ENCODE data around the gene ANKMY1.

Gene ANKMY1

DNA sequence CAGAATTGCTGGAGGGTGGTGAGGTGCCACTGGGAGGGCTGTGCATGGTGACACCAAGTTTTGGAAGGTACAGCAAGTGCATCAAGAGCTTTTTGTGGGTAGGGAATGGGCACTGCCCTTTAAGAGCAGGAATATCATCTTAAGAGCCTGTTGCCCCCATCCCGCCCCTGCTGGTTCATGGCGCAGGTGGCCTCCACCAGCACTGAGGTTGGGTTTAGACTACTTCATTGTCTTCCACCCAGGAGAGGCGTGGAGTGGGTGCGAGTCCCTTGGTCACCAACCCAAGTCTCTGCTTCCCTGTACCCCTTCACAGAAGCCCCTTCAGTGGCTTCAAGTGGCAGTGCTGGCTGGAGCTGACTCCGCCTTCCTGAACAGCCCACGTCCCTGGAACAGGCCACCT lies 18.2 kb upstream of the ANKMY1 start:
- H3K9me3 ChIP-seq (ENCODE audit: insufficient read depth, low read depth, low read length), result no peaks in the 10 kb centered on the region
- no peaks in the 10 kb centered on the region for H3K36me3 ChIP-seq (ENCODE audit: insufficient read depth, low read depth, low read length)
- H3K27me3 ChIP-seq (ENCODE audit: insufficient read depth, low read length), result no peaks in the 10 kb centered on the region
- H3K4me3 ChIP-seq (ENCODE audit: low read length), result no peak overlapping the region
- H3K9ac ChIP-seq (ENCODE audit: low read depth, low read length), result no peak overlapping the region
- H3K27ac ChIP-seq (ENCODE audit: low read length), result no peak overlapping the region
- no peaks in the 10 kb centered on the region; the same call in 1 of the 2 replicates for H3K4me1 ChIP-seq (ENCODE audit: insufficient read depth, low read length)

DNA sequence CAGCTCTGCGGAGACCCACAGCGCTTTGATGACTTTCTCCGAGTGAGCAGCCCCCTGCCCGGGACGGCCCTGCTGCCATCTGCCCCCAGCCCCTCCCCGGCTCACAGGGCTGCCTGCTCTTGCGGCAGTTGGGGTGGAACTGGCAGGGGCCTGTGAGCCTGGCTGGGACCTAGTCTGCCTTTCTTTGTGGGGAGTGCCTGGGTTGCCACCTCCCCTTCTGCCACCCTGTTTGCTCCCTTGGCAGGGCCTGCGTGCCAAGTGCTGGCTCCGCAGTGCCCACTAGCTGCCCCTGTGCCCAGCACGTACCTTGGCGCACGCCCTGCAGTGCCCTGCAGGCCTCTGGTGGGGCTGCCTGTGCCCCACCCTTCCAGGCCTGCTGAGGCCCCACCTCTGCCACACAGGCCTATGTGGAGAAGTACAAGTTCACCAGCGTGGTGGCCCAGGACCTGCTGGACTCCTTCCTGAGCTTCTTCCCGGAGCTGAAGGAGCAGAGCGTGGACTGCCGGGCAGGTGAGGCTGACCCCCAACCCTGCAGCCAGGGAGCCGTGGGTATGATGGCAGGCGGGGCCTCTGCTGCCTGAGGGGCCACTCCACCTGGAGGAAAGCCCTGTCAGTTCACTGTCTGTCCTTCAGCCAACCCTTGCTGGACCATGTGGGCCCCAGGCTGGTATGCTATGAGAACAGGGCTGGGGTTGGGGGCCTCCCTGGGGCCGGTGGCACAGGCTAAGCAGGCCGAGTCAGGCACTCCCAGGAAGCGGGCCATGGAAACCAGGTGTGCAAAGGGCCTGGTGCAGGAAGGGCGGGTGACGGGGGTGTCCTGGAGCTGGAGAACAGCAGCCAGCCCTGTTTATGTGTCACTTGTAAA lies 17.5 kb upstream of the ANKMY1 start:
- no peaks in the 10 kb centered on the region for H3K9me3 ChIP-seq (ENCODE audit: insufficient read depth, low read depth, low read length)
- H3K36me3 ChIP-seq (ENCODE audit: insufficient read depth, low read depth, low read length), result no peaks in the 10 kb centered on the region
- no peak overlapping the region for H3K9ac ChIP-seq (ENCODE audit: low read depth, low read length)
- H3K27ac ChIP-seq (ENCODE audit: low read length), result no peak overlapping the region
- peaks cover 2% of the 10 kb centered on the region; the same call in 1 of the 2 replicates for H3K27me3 ChIP-seq (ENCODE audit: insufficient read depth, low read length)
- no peak overlapping the region for H3K4me3 ChIP-seq (ENCODE audit: low read length)
- H3K4me1 ChIP-seq (ENCODE audit: insufficient read depth, low read length), result no peaks in the 10 kb centered on the region

DNA sequence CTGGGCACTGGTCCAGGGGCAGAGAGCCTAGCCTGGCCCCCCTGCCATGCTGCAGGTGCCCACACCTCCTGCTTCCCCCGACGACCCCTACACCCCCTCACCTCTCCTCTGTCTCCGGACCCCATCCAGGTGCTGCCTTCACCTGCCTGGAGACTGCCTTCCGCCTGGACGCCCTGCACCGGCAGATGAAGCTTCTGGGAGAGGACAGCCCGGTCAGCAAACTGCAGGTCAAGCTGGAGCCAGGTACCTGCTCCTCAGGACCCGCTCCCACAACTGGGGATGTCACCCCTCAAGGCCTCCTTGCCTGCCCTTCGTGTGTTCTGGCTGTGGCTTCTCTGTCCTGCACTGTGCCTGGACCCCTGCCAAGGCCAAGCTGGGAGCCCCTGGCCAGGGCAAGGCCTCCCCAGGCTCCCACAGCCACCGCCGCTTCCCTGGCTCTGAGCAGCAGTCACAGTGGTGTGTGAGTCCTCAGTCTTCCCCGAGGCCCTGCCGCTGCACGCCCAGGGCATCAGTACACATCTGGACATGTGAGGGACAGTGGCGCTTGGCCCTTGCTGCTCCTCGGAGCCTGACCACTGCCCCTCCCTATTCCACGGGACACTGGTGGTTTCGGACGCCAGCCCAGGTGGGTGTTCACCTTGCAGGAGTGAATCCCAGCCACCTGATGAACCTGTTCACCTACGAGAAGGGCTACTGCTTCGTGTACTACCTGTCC lies 16.8 kb upstream of the ANKMY1 start:
- H3K27me3 ChIP-seq (ENCODE audit: insufficient read depth, low read length), result peaks cover 10% of the 10 kb centered on the region
- H3K4me3 ChIP-seq (ENCODE audit: low read length), result no peak overlapping the region
- no peaks in the 10 kb centered on the region for H3K9me3 ChIP-seq (ENCODE audit: insufficient read depth, low read depth, low read length)
- H3K27ac ChIP-seq (ENCODE audit: low read length), result no peak overlapping the region
- H3K9ac ChIP-seq (ENCODE audit: low read depth, low read length), result no peak overlapping the region
- H3K4me1 ChIP-seq (ENCODE audit: insufficient read depth, low read length), result no peaks in the 10 kb centered on the region
- no peaks in the 10 kb centered on the region for H3K36me3 ChIP-seq (ENCODE audit: insufficient read depth, low read depth, low read length)

DNA sequence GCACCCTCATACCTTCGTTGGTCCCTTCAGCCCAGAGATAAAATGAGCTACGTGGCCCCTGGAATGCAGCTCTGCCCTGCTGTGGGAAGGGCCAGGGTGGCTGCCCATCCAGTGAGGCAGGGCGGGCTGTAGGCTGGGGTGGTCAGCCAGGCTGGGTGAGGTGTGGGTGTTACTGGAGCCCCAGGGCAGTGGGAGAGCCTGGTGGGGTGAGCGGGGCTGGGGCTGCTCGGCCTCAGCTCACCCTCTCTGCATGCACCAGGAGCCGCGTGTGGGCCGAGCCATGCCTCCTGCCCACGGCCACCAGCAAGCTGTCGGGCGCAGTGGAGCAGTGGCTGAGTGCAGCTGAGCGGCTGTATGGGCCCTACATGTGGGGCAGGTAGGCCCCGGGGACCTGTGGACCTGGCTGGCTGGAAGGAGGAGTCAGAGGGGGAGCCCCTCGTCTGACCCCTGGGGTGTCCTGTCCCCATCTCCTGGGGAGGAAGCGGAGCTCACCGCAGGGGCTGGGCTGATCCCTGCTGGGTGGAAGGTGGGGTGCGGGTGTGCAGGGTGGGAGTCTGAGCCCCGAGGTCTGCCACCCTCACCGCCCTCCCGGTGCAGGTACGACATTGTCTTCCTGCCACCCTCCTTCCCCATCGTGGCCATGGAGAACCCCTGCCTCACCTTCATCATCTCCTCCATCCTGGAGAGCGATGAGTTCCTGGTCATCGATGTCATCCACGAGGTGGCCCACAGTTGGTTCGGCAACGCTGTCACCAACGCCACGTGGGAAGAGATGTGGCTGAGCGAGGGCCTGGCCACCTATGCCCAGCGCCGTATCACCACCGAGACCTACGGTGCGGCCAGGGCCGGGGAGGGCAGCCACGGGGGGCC lies 16.0 kb upstream of the ANKMY1 start:
- Histone ChIP-seq H3K9ac (ENCODE audit: low read depth, low read length) (no peak overlapping the region), H3K4me1 (ENCODE audit: insufficient read depth, low read length) (no peaks in the 10 kb centered on the region), H3K36me3 (ENCODE audit: insufficient read depth, low read depth, low read length) (no peaks in the 10 kb centered on the region)

DNA sequence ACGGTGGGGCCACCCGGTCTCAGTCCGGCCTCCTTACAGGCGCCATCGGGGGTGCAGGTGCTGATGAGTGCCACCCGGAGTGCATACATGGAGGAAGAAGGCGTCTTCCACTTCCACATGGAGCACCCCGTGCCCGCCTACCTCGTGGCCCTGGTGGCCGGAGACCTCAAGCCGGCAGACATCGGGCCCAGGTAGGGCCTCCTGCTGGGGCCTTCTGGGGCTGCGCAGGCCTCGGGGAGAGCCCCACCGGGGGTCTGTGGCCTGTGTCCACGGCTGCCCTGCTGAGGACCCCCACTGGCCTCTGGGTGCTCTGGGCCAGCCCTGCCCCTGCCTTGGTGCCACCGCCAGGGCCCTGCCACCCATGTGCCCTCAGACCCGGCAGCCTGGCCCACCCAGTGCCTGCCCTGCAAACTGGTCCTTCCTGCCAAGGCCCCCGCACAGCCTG lies 15.3 kb upstream of the ANKMY1 start:
- no peaks in the 10 kb centered on the region for H3K4me1 ChIP-seq (ENCODE audit: insufficient read depth, low read length)
- H3K27ac ChIP-seq (ENCODE audit: low read length), result no peak overlapping the region
- H3K9me3 ChIP-seq (ENCODE audit: insufficient read depth, low read depth, low read length), result no peaks in the 10 kb centered on the region
- no peak overlapping the region for H3K9ac ChIP-seq (ENCODE audit: low read depth, low read length)
- peaks cover 18% of the 10 kb centered on the region for H3K27me3 ChIP-seq (ENCODE audit: insufficient read depth, low read length)
- no peaks in the 10 kb centered on the region for H3K36me3 ChIP-seq (ENCODE audit: insufficient read depth, low read depth, low read length)
- H3K4me3 ChIP-seq (ENCODE audit: low read length), result no peak overlapping the region

More for the DNA sequence above, 16.0 kb upstream of the ANKMY1 start:
- Histone ChIP-seq H3K9me3 (ENCODE audit: insufficient read depth, low read depth, low read length) (no peaks in the 10 kb centered on the region), H3K27ac (ENCODE audit: low read length) (no peak overlapping the region), H3K27me3 (ENCODE audit: insufficient read depth, low read length) (peaks cover 18% of the 10 kb centered on the region), H3K4me3 (ENCODE audit: low read length) (no peak overlapping the region)

DNA sequence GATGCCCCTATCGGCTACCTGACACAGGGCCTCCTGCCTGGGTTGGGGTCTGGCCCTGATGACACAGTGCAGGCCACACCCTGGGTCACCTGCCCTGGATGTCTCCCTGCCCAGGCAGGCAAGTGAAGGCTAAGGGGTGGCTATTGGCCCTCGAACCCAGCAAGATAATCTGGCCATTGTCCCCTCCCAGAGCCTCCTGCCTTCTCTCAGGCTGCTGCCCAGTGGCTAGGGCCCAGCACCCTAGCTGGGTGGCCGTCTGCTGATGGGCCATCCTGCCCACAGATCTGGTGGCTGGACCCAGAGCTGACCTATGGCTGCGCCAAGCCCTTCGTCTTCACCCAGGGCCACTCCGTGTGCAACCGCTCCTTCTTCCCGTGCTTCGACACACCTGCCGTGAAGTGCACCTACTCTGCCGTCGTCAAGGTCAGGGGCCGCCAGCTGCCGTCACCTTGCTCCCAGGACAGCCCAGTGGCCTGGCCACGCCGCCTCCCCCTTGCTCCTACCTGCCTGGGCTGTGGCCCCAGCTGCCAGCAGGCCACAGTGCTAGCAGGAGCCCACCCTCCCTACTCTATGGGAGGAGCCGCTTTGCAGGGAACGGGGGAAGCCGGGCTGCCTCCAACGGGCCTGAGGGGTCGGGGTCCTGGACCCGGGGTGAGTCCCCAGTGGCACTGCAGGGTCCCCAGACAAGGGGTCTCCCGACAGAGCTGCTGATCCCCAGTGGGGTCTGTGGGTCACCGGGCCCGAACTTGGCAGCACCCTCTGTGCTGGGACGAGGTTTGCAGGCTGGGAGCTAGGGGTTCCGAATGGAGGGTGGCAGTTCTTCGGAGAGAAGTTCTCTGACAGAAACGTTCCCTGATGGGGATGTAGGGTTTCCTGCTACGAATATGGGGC lies 14.6 kb upstream of the ANKMY1 start:
- Histone ChIP-seq H3K36me3 (ENCODE audit: insufficient read depth, low read depth, low read length) (no peaks in the 10 kb centered on the region), H3K27ac (ENCODE audit: low read length) (no peak overlapping the region), H3K4me3 (ENCODE audit: low read length) (no peak overlapping the region), H3K27me3 (ENCODE audit: insufficient read depth, low read length) (peaks cover 25% of the 10 kb centered on the region), H3K9me3 (ENCODE audit: insufficient read depth, low read depth, low read length) (no peaks in the 10 kb centered on the region), H3K4me1 (ENCODE audit: insufficient read depth, low read length) (no peaks in the 10 kb centered on the region), H3K9ac (ENCODE audit: low read depth, low read length) (no peak overlapping the region)

DNA sequence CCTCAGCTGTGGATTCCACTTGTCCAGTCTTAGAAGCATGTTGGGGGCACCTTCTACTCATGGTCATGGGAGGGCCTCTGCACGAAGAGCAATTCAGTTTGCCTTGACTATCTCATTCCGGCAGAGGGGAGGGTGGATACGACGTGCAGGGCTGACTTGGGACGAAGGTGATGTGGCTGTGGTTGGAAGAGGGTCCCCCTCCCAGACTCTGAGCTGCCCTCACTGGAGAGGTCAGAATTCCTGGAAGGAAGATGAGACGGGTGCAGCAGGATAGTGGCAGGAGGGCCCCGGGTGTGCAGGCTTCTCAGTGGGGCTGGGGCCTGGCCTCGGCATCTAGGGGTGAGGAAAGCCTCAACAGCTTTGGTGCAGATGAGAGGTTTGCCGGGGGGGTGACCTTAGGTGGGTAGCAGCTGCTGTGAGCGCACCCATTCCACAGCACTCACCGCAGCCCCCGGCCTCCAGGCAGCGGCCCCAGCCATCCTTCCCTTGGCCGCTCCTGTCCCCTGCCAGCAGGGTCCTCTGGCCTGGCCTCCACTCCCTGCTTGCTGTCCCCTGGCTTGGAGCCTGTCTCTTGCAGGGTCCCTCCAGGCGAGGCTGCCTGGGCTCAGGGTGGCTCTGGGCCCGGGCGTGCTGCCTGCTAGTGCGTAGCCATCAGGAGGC lies 13.7 kb upstream of the ANKMY1 start:
- Histone ChIP-seq H3K4me1 (ENCODE audit: insufficient read depth, low read length) (no peaks in the 10 kb centered on the region), H3K9me3 (ENCODE audit: insufficient read depth, low read depth, low read length) (no peaks in the 10 kb centered on the region), H3K9ac (ENCODE audit: low read depth, low read length) (no peak overlapping the region), H3K36me3 (ENCODE audit: insufficient read depth, low read depth, low read length) (no peaks in the 10 kb centered on the region), H3K27ac (ENCODE audit: low read length) (no peak overlapping the region), H3K4me3 (ENCODE audit: low read length) (no peak overlapping the region), H3K27me3 (ENCODE audit: insufficient read depth, low read length) (peaks cover 34% of the 10 kb centered on the region)

DNA sequence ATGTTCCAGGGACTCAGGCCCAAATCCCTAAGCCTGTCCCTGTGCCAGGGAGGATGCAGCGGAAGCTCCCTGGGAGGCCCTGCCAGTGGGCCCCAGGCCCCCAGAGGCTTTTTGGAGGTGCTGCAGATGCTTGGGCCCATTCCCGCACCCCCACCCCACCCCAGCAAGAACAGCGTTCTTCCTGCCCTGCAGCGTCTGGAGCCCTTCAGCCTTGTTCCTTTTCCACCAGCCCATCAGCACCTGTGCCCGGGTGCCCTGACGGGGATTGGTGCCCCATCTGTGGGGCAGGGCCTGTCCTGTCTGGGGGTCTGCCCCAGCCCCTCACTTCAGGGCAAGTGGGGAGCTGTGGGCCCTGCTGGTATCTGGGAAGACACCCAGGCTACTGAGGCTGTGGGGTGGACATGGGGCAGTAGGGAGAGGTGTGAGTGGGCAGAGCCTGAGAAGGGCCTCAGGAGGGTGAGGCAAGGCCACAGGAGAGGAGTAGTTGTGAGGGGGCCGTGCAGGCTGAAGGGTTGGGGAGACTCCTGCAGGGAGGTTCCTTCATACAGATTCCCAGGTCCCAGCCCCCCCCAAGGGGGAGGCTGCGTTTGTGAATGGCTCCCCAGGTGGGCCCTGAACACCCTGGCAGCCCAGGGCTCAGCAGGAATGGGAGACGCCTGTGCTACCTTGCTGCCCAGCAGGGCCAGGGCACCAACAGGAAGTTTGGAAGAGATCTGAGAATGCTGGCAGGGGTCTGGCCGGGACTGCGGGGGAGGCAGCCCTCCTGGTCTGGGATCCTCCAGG lies 12.9 kb upstream of the ANKMY1 start:
- Histone ChIP-seq H3K27ac (ENCODE audit: low read length) (no peak overlapping the region), H3K4me1 (ENCODE audit: insufficient read depth, low read length) (no peaks in the 10 kb centered on the region), H3K9me3 (ENCODE audit: insufficient read depth, low read depth, low read length) (no peaks in the 10 kb centered on the region), H3K27me3 (ENCODE audit: insufficient read depth, low read length) (peaks cover 40% of the 10 kb centered on the region), H3K4me3 (ENCODE audit: low read length) (no peak overlapping the region), H3K9ac (ENCODE audit: low read depth, low read length) (no peak overlapping the region), H3K36me3 (ENCODE audit: insufficient read depth, low read depth, low read length) (no peaks in the 10 kb centered on the region)

DNA sequence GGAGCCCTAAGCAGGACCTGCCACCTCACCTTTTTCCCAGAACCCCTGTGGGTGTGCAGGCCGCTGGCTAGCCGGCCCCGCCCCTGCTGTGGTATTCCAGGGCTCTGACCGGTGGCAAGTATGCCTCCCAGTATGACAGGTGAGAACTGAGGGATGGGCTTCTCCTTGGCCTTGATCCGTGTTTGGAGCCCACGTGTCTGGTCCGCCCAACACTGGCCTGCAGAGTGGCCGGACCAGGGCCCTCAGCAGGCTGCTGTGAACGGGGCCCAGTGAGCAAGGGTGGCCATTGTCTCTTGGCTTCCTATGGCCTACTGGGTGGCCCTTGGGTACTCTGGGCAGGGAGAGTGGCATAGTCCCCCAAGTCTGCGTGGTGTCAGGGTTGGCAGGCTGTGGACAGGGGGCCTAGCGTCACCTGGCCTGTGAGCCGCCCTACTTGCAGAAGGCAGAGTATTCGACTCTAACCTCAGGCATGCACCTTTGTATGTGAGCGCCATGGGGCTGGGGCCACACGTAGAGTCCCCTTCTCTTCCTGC lies 12.3 kb upstream of the ANKMY1 start:
- Histone ChIP-seq H3K9ac (ENCODE audit: low read depth, low read length) (no peak overlapping the region), H3K36me3 (ENCODE audit: insufficient read depth, low read depth, low read length) (no peaks in the 10 kb centered on the region), H3K27ac (ENCODE audit: low read length) (no peak overlapping the region), H3K9me3 (ENCODE audit: insufficient read depth, low read depth, low read length) (no peaks in the 10 kb centered on the region), H3K4me1 (ENCODE audit: insufficient read depth, low read length) (no peaks in the 10 kb centered on the region), H3K27me3 (ENCODE audit: insufficient read depth, low read length) (peaks cover 44% of the 10 kb centered on the region), H3K4me3 (ENCODE audit: low read length) (no peak overlapping the region)

DNA sequence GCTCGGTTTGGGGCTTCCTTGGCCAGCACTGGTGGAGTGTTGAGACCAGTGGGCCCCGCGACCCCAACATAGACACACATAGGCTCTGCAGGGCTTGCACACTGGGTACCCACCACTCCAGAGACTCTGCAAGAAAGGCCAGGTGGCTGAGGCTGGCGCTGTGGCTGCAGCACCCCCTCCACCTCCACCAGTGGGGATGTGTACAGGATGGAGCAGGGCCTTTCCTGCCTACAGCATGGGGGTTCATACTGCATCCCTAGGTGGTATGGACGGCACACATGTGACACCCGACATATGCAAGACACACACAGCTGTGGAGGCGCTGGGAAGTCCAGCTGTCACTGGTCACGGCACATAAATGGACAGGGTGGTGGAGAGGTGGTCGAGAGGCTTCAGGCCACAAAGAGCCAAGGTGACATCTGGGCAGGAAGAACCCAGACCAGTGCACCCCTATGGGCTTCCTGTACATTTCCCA lies 11.8 kb upstream of the ANKMY1 start:
- peak overlapping the region; percentile 56 for H3K4me3 ChIP-seq (ENCODE audit: low read length)

More for the DNA sequence above, 11.8 kb upstream of the ANKMY1 start:
- Histone ChIP-seq H3K9ac (ENCODE audit: low read depth, low read length) (no peak overlapping the region), H3K9me3 (ENCODE audit: insufficient read depth, low read depth, low read length) (no peaks in the 10 kb centered on the region), H3K4me1 (ENCODE audit: insufficient read depth, low read length) (no peaks in the 10 kb centered on the region), H3K36me3 (ENCODE audit: insufficient read depth, low read depth, low read length) (no peaks in the 10 kb centered on the region), H3K27me3 (ENCODE audit: insufficient read depth, low read length) (peaks cover 44% of the 10 kb centered on the region), H3K27ac (ENCODE audit: low read length) (no peak overlapping the region)
